COLO829 (cell line): ENCODE data around the gene BATF.

Source experiments
- DNase-seq: peaks from one replicate; pipeline ENCODE4 v3.0.0; 2012; ENCODE audit warnings: low spot score

Gene BATF

GRCh38 chr14:75561013-75561432 lies 38.8 kb downstream of the BATF start:
- DNase-seq, result peak; percentile 87

GRCh38 chr14:75562089-75562488 lies 39.8 kb downstream of the BATF start:
- DNase-seq, result no peak

GRCh38 chr14:75562489-75562888 lies 40.2 kb downstream of the BATF start:
- no peak for DNase-seq

GRCh38 chr14:75563931-75564330 lies 41.7 kb downstream of the BATF start:
- no peak for DNase-seq

DNA sequence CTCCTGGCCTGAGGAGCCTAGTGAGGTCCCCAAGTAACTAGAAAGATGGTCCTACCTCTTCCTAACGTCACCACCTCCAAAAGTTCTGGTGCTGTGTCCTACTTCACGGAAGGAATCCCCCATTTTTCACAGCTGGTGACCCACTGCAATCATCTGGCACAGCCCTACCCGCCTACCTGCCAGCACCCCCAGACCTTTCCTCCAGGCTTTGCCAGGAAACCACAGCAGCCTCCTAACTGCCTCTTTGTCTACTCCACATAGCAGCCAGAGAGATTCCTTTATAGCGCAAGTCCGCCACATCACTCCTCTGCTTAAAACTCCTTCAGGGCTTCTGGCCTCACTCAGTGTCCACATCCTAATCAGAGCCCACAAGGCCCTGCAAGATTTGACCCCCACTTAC lies 42.8 kb downstream of the BATF start:
- DNase-seq, result no peak

- no peak for DNase-seq
Observed at GRCh38 chr14:75566321-75566720, 44.1 kb downstream of the BATF start.

GRCh38 chr14:75566752-75567151 lies 44.5 kb downstream of the BATF start:
- DNase-seq, result no peak

DNA sequence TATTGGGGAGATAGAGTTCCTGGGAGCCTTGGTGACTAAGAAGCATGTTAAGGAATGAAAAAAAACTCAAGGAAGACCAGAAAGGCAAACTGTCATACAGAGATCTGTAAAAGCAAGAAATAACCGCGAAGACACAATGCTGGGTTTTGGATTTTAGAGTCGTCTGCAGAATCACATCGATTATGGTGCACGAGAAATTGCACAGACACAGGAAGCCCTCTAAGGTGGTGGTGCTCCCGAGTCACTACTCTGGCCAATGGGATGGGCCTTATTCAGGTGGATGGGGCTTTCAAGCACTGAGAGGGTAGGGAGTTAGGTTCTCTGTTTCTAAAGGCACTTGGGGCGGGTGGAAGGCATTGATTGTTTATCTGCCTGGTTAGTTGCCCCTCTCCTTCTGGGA lies 45.9 kb downstream of the BATF start:
- no peak for DNase-seq

- no peak for DNase-seq
Observed at GRCh38 chr14:75568791-75569190, 46.5 kb downstream of the BATF start.

GRCh38 chr14:75570797-75571196 lies 48.5 kb downstream of the BATF start:
- no peak for DNase-seq

GRCh38 chr14:75572104-75572503 lies 49.8 kb downstream of the BATF start:
- no peak for DNase-seq

GRCh38 chr14:75577090-75577489 lies 54.8 kb downstream of the BATF start:
- no peak for DNase-seq

DNA sequence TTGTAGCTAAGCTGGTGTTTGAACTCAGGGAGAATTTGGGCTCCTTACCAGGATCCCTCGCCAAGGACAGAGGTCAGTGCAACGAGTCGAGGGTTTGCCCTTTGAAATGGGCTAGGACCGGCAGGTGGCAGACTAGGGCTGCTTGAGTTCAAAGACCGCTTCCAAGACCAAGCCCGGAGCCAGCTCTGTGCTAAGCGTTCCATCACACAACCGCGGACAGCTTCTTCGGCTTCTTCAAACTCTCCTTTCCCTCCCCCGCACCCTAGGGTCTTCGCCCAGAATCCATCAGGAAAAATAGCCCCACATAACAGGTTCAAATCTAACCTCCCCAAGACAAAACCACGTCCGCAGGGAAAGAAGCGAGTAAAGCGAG lies 55.4 kb downstream of the BATF start:
- peak; percentile 84 for DNase-seq

GRCh38 chr14:75578102-75578785 lies 56.0 kb downstream of the BATF start, which contains the start of gene FLVCR2:
FLVCR2 (plus strand) TSS chr14:75578620; CDS start chr14:75578973, 353 bp downstream.
- peak; percentile 44 for DNase-seq

- no peak for DNase-seq
Observed at GRCh38 chr14:75578786-75579337, 56.6 kb downstream of the BATF start.

DNA sequence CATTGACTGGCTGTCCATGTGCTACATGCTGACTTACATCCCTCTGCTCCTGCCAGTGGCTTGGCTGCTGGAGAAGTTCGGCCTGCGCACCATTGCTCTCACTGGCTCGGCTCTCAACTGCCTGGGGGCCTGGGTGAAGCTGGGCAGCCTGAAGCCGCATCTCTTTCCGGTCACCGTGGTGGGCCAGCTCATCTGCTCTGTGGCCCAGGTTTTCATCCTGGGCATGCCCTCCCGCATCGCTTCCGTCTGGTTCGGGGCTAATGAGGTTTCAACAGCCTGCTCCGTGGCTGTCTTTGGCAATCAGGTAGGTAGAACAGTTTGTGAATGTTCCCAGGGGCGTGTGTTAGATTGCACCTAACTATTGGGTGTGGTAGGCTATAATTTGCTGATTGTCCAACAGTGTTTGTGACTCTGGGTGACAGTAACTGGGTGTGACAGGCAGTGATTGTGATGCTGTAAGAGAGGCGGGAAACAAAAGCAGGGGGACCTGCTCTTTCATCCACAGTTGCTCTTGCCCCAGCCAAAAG lies 57.1 kb downstream of the BATF start:
- DNase-seq, result no peak

- DNase-seq, result no peak
Observed at GRCh38 chr14:75579882-75580281, 57.6 kb downstream of the BATF start.

DNA sequence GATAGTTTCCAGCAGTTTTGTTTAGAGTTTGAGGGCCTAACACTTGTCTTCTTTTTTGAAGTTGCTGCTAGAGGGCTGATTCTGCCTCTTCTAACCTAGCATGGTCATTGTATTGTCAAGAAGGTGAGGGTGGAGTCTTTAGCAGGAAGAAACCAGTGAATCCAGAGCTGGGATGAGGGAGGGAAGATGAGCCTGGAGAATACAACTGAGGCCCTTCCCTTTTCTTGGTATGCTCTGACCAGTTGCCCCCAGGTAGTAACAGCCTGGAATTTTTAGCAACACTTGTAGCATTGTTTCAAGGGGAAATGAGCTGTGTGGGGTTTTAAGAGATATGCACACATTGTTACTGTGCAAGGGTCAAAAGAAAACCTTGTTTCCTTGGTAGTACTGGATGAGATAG lies 65.1 kb downstream of the BATF start:
- DNase-seq, result no peak

DNA sequence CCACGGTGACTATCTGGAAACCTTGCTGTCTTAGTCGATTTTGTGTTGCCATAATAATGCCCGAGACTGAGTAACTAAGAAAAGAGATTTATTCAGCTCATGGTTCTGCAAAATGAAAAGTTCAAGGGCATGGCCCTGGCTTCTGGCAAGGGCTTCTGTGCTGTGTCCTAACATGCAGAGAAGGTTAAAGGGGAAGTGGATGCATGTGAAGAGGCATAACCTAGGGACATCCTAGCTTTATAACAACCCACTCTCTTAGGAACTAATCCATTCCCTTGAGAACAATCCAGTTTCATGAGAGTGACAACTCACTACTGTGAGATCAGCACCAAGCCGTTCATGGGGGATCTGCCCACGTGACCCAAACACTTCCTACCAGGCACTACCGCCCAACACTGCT lies 67.7 kb downstream of the BATF start:
- DNase-seq, result no peak

DNA sequence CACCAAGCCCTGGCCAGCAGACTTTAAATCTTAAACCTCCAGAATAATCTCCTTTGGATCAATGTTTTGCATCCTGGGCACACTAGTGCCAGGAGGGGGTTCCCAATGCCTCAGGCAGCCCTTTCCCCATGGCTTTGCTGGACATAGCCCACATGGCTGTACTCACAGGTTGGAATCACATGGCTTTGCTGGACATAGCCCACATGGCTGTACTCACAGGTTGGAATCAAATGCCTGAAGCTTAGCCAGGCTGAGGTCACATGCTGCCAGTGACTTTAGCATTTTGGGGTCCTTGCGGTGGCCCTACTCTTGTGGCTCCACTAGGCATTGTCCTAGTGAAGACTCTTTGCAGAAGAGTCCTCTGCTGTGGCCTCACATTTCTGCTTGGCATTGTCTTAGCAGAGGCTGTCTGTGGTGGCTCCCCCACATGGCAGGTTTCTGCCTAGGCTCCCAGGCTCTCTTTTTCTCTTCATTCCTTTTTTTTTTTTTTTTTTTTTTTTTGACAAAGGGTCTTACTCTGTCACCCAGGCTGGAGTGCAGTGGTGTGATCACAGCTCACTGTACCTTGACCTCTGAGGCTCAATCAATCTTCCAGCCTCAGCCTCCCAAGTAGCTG lies 69.2 kb downstream of the BATF start:
- no peak for DNase-seq

DNA sequence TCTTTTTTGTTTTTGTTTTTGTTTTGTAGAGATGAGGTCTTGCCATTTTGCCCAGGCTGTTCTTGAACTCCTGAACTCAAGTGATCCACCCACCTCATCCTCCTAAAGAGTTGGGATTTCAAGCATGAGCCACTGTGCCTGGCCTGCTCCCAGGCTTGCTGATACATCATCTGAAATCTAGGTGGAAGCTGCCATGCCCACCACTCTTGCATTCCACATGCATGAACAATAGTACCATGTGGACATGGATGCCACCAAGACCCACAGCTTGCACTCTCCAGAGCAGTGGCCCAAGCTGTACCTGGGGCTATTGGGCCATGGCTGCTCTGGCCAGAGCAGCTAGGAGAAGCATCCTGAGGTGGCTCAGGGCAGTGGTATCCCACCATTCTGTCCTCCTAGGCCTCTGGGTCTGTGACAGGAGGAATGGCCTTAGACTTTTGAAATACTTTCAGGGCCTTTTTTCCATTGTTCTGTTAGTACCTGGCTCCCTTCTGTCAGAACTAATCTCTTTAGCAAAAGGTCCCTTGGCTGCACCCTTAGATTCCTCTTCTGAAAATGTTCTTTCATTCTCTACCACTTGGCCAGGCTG lies 69.8 kb downstream of the BATF start:
- DNase-seq, result no peak

DNA sequence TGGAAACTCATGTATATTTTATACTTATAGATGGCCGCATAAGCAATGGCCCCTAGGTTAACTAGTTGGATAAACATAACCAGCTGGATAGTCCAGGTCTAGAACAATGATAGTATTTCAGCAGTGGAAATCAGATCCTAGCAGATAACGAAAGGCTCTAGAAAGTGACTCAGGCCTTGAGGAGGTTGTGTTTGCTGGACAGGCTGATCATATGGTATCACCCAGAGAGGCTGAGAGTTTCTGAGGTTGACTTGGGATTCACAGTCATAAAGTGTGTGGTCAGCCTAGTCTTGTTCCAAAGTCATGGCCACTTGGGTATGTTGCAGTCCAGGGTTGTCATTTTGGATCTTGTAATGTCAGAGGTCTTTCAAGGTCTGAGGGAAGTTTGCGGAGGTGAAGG lies 73.0 kb downstream of the BATF start:
- DNase-seq, result no peak
